K562 (cell line): ENCODE measurements around the gene SOD1. TPM values are rescaled to one million over a fixed set of nuclear protein-coding genes. Genes with fewer than 3 reads are reported as not detected.

Experiments
- ATAC-seq: fragments of 200-7000 bp; cut with Tn5 transposase; 3 replicates; pipeline ENCODE4 v1.9.1; 2020; ENCODE audit warnings: moderate library complexity
- BruUV-seq: library from RNA; stranded (reverse); fragments of 400-500 nt; replicated peaks from 2 replicates; lab custom pipeline; 2021; lab: Mats Ljungman, UMichigan
- CTCF ChIA-PET: fragments of 300-600 bp; formaldehyde crosslinking; extraction: SDS; loops from one replicate; lab custom pipeline; 2021; ENCODE audit warnings: low intra/inter-chr PET ratio; lab: Yijun Ruan, JAX
- POLR2A ChIA-PET: fragments of 300-600, 350-650 bp; sonication (Branson Sonifier 250); formaldehyde crosslinking; extraction: SDS; loops from one replicate; lab custom pipeline; 2021; ENCODE audit warnings: antibody characterized with exemption, inconsistent platforms; lab: Yijun Ruan, JAX
- DNase-seq, 4 experiments: peaks; one replicate each; pipeline versions ENCODE4 v3.0.0 to v3.0.0-alpha.2; 2011 to 2018; ENCODE audit warnings: low spot score in 3 of 4, mixed read lengths in 3 of 4; ENCODE audit errors: extremely low read depth in 1 of 4
- FAIRE-seq: peaks from 2 replicates; lab custom pipeline; 2011; peaks lifted over from hg19 to GRCh38; lab: Jason Lieb, UNC
- H2AFZ ChIP-seq: 2 replicates; pipeline ENCODE4 v1.6.0; 2011; ENCODE audit warnings: low read depth, low read length, control low read depth, inconsistent platforms
- H3K27ac ChIP-seq: fragments of 200-600 bp; 3 replicates; pipeline ENCODE4 v1.8.0; 2011; ENCODE audit warnings: low read depth, mild to moderate bottlenecking, control low read depth, inconsistent platforms, low read length, moderate library complexity, mixed read lengths; ENCODE audit errors: extremely low read depth
- H3K27me3 ChIP-seq, 2 experiments: fragments of 300-600 bp in 1 of 2; 2 replicates in 1 of 2; 3 replicates in 1 of 2; pipeline versions ENCODE4 v1.6.0 to v1.8.0; 2011; ENCODE audit warnings: inconsistent platforms in 2 of 2, low read length in 2 of 2, mild to moderate bottlenecking in 1 of 2, mixed read lengths in 1 of 2, moderate library complexity in 1 of 2; ENCODE audit not compliant: control insufficient read depth in 2 of 2, insufficient read depth in 2 of 2
- H3K36me3 ChIP-seq: fragments of 300-600 bp; 3 replicates; pipeline ENCODE4 v1.8.0; 2011; ENCODE audit warnings: mild to moderate bottlenecking, low read length, inconsistent platforms; ENCODE audit not compliant: control insufficient read depth, insufficient read depth
- H3K4me1 ChIP-seq, 2 experiments: fragments of 200-600 bp in 1 of 2; replicated peaks in 1 of 2; 2 replicates in 1 of 2; 3 replicates in 1 of 2; pipeline versions ENCODE4 v1.5.1 to v1.8.0; 2011; ENCODE audit warnings: inconsistent platforms in 2 of 2, low read length in 2 of 2, mild to moderate bottlenecking in 1 of 2, mixed read lengths in 1 of 2, moderate library complexity in 1 of 2; ENCODE audit not compliant: control insufficient read depth in 2 of 2, insufficient read depth in 2 of 2
- H3K4me2 ChIP-seq: 2 replicates; pipeline ENCODE4 v1.6.1; 2011; ENCODE audit warnings: low read length, control low read depth, inconsistent platforms, mixed read lengths; ENCODE audit not compliant: insufficient read depth
- H3K4me3 ChIP-seq: fragments of 200-600 bp; sonication (generic), shearing (Covaris generic); 2 replicates; pipeline ENCODE4 v1.5.1; 2016; ENCODE audit warnings: control low read depth, inconsistent platforms
- H3K79me2 ChIP-seq: fragments of 200-600 bp; 3 replicates; pipeline ENCODE4 v1.8.0; 2011; ENCODE audit warnings: low read length, inconsistent platforms; ENCODE audit not compliant: control insufficient read depth, insufficient read depth
- H3K9ac ChIP-seq, 2 experiments: 2 replicates each; pipeline versions ENCODE4 v1.6.0 to v1.6.1; 2011; ENCODE audit warnings: low read depth in 2 of 2, low read length in 2 of 2, control low read depth in 1 of 2, inconsistent platforms in 1 of 2, mild to moderate bottlenecking in 1 of 2, mixed read lengths in 1 of 2; ENCODE audit not compliant: insufficient read depth in 1 of 2
- H3K9me1 ChIP-seq: one replicate; pipeline ENCODE4 v1.6.0; 2011; ENCODE audit warnings: inconsistent platforms, mild to moderate bottlenecking, low read length, moderate library complexity; ENCODE audit not compliant: control insufficient read depth, insufficient read depth
- H3K9me3 ChIP-seq: replicated peaks from 2 replicates; pipeline ENCODE4 v1.5.1; 2011; ENCODE audit warnings: low read depth, low read length, inconsistent platforms; ENCODE audit not compliant: control insufficient read depth, insufficient read depth
- H4K20me1 ChIP-seq: replicated peaks from 2 replicates; pipeline ENCODE4 v1.6.1; 2011; ENCODE audit warnings: low read length, inconsistent platforms, mixed read lengths; ENCODE audit not compliant: control insufficient read depth, insufficient read depth
- HMGN3 ChIP-seq: IDR thresholded peaks from 2 replicates; pipeline ENCODE4 v1.6.1; 2011; ENCODE audit warnings: borderline replicate concordance, low read depth, mild to moderate bottlenecking, mixed read lengths, low read length; ENCODE audit not compliant: insufficient read length; ENCODE audit errors: extremely low read depth
- MYBL2 ChIP-seq, 2 experiments: fragments of 450-650 bp in 1 of 2; sonication (generic) in 1 of 2; formaldehyde crosslinking in 1 of 2; IDR thresholded peaks; 2 replicates each; pipeline versions ENCODE4 v1.6.1 to v1.8.1; 2017 to 2022; ENCODE audit warnings: borderline replicate concordance in 1 of 2, inconsistent platforms in 1 of 2, low read depth in 1 of 2, mild to moderate bottlenecking in 1 of 2, missing genetic modification reagents in 1 of 2, moderate library complexity in 1 of 2
- NEUROD1 ChIP-seq: fragments of 150-350 bp; IDR thresholded peaks from 2 replicates; pipeline ENCODE4 v1.6.1; 2014; ENCODE audit warnings: borderline replicate concordance, low read length, low read depth; ENCODE audit not compliant: partially characterized antibody
- ZC3H4 ChIP-seq: sonication (generic); formaldehyde crosslinking; IDR thresholded peaks from 2 replicates; pipeline ENCODE4 v1.9.0; 2021; ENCODE audit warnings: missing genetic modification reagents, borderline replicate concordance
- ZNF134 ChIP-seq: fragments of 250-450 bp; sonication (Bioruptor Pico); conservative IDR thresholded peaks from 2 replicates; pipeline ENCODE4 v1.4.0; 2020
- WGBS: fragments of 100-300 bp; shearing (Covaris generic); methylation state at CpG from one replicate; pipeline ENCODE4 v1.1.6; 2016; ENCODE audit warnings: low coverage, mixed read lengths; ENCODE audit not compliant: insufficient coverage; ENCODE audit errors: missing lambda C conversion rate; 5-methylcytosine and 5-hydroxymethylcytosine counted together
- in situ Hi-C: fragments of 300-500 bp; cut with MboI; formaldehyde crosslinking; loops from 4 replicates; pipeline ENCODE4 v1.15.0; 2018; ENCODE audit warnings: inconsistent platforms, mixed read lengths
- intact Hi-C: fragments of 100-400 bp; cut with micrococcal nuclease; formaldehyde crosslinking; loops from 2 replicates; pipeline ENCODE4 v1.14.2; 2022
- polyA plus RNA-seq, 8 experiments: library from polyadenylated mRNA; depleted of rRNA in 4 of 8; stranded (reverse) in 5 of 8; unstranded in 3 of 8; fragments of >200 nt; fragmentation: Nextera tagmentation in 2 of 8; fragmentation: Illumina TruSeq in 1 of 8; extraction: Ambion mirVana in 2 of 8; extraction: Trizol in 1 of 8; gene quantifications; 2 replicates each; pipeline versions ENCODE4 v1.2.1 to v1.2.3, GENCODE V29; 2011 to 2014; ENCODE audit warnings: inconsistent platforms in 1 of 8, missing spikeins in 1 of 8
- total RNA-seq, 7 experiments: library from RNA; depleted of rRNA in 6 of 7; stranded (reverse); fragments of >200 nt in 6 of 7; fragmentation: Illumina TruSeq in 2 of 7; extraction: Trizol in 2 of 7; gene quantifications; 2 replicates each; pipeline versions ENCODE4 v1.2.1 to v1.2.3, GENCODE V29; 2011 to 2021; ENCODE audit warnings: low replicate concordance in 1 of 7

The SOD1 gene
- total and polyA plus RNA-seq, 9 of the 15 experiments (the other 6 are each of a cell fraction or from before 2014, with no cell fraction given): 452 to 1,409 (median 633) TPM

DNA sequence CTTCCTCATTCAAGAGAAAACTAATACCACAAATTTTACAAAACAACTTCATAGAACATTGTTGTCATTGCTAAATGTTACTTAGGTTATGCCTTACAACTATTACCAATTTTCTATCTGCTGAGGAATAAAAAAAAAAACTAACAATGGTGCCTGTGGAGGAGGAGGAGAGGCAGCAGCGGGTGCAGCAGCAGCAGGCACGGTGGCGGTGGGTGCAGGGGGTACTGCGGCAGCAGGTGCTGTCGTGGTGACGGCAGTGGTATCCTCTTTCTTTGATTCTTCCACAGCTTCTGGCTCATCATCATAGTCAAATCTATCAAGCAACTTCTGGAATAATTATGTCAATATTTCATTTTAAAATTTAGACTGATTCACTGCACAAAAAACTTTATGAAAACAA, 36.9 kb downstream of the SOD1 start:
- in situ Hi-C loops (no loop called here), intact Hi-C loops (no loop called here)
- no peaks in the 10 kb centered on the region for H3K27me3 ChIP-seq
- H3K4me2 ChIP-seq: no peak overlapping the region
- H3K4me3 ChIP-seq: no peak overlapping the region
- DNase-seq: no peak
- 0 out of 5 replicates have a peak, but pooled peaks cover 0 to 2% of the 10 kb centered on the region in 2 experiments for H3K4me1 ChIP-seq
- no peak overlapping the region for H3K27ac ChIP-seq
- no peak for TF ChIP-seq MYBL2 (IDR thresholded peaks at IDR 0.05; ENCODE audit: low read depth)
- no peak for TF ChIP-seq MYBL2 (CRISPR knock-in tag; IDR thresholded peaks at IDR 0.05; ENCODE audit: borderline replicate concordance)
- peak; percentile 22 for TF ChIP-seq HMGN3
- no peak for TF ChIP-seq ZC3H4 (CRISPR knock-in tag)
- BruUV-seq: no TSS peak
- ATAC-seq: no peak
- H4K20me1 ChIP-seq: no peaks in the 10 kb centered on the region
- WGBS: 98% methylated on average over 6 of the region's 6 CpGs
- no peak overlapping the region for H3K9ac ChIP-seq
- H3K9me1 ChIP-seq: no peaks in the 10 kb centered on the region
- ChIA-PET CTCF (no interaction called here), POLR2A (interaction anchor here (1.2 kb wide), 1 partner anchor 10 kb away, joined by 4 read pairs; no protein-coding TSS in a partner anchor)
- no peak for FAIRE-seq
- peaks cover 98% of the 10 kb centered on the region for H3K36me3 ChIP-seq
- H3K9me3 ChIP-seq: no peaks in the 10 kb centered on the region
- peaks cover 16% of the 10 kb centered on the region; the same call in 2 of the 3 replicates for H3K79me2 ChIP-seq
- no peak overlapping the region for H2AFZ ChIP-seq

DNA sequence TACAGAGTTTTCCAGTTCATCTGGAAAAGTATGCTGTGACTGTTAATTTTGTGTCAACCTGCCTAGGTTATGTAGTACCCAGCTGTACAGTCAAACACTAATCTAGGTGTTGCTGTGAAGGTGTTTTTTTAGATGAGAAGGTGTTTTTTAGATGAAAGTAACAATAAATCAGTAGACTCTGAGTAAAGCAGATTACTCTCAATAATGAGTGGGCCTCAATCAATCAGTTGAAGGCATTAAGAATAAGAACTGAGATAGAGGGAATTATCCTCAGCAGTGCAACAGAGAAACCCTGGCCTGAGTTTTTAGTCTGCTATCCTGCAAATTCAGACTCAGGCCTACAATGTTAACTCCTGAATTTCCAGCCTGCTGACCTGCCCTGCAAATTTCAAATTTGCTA, 39.0 kb downstream of the SOD1 start:
- Histone ChIP-seq H3K27me3 (no peaks in the 10 kb centered on the region), H3K9me3 (no peaks in the 10 kb centered on the region)
- TF ChIP-seq NEUROD1 (no peak), ZNF134 (CRISPR knock-in tag) (peak; percentile 78)
- TF ChIP-seq, all 486 proteins: peak for 1
- CTCF ChIA-PET: no interaction called here
- H3K9ac ChIP-seq: no peak overlapping the region
- in situ Hi-C loops (no loop called here), intact Hi-C loops (no loop called here)
- H3K4me3 ChIP-seq: no peak overlapping the region
- ATAC-seq: no peak; the same call in 1 of the 3 replicates
- no peak overlapping the region for H3K4me2 ChIP-seq
- peaks cover 98% of the 10 kb centered on the region for H3K36me3 ChIP-seq
- no peak for FAIRE-seq
- peaks cover 29% of the 10 kb centered on the region for H3K79me2 ChIP-seq
- H4K20me1 ChIP-seq: no peaks in the 10 kb centered on the region
- no peak for DNase-seq
- no TSS peak for BruUV-seq
- H3K4me1 ChIP-seq: 0 out of 5 replicates have a peak, but pooled peaks cover 0 to 2% of the 10 kb centered on the region in 2 experiments
- H3K27ac ChIP-seq: no peak overlapping the region
- no peak overlapping the region for H2AFZ ChIP-seq
- POLR2A ChIA-PET: interaction anchor here (1.6 kb wide), 1 partner anchor 16 kb away, joined by 3 read pairs; no protein-coding TSS in a partner anchor
- H3K9me1 ChIP-seq: no peaks in the 10 kb centered on the region
